HG03139 (cell line): ENCODE measurements around the gene RAB11FIP4.

Source experiments
- ATAC-seq: cut with Tn5 transposase; IDR thresholded peaks from one replicate; pipeline ENCODE4 v1.9.1; 2021; ENCODE audit not compliant: unreplicated experiment

Gene RAB11FIP4

GRCh38 chr17:31562376-31562840 lies 170.9 kb downstream of the RAB11FIP4 start:
- no peak for ATAC-seq

GRCh38 chr17:31564291-31564690 lies 172.8 kb downstream of the RAB11FIP4 start:
- ATAC-seq, result no peak

DNA sequence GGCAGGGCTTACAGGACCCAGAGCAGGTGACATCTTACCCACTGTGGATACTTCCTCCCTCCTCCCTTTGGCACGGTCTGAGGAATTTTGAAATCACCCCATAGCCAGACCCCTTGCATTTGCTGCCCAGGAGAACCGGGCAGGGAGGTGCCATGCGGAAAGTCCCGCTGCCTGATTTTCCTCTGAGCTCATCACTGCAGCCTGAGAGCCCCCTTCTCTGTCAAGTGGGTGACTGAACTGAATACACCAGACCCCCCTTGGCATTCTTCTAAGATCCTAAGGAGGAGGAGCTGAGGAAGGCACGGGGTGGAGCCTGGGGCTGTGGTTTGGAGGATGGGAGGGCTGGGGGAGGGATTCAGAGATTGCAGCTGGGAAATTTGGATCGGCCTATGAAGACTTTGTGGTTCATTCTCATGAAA lies 173.4 kb downstream of the RAB11FIP4 start:
- no peak for ATAC-seq

DNA sequence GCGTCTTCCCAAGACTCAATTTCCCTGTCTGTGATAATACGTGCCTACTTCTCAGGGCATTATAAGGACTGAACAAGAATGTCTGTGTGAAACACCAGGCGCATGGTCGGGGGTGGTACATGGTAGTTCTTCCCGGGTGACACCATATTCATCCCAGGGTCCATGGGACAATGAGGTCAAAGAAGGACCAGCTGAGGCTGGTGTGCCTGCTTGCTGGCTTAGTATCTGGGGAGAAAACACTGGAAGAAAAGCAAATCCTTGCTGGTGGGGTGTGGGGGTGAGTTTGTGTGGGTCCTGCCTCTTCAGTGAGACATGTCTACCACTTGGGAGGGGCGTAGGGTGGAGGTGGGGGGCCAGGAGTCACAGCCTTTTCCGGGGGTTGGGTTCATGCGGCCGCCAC lies 174.2 kb downstream of the RAB11FIP4 start:
- no peak for ATAC-seq

GRCh38 chr17:31566247-31566991 lies 174.9 kb downstream of the RAB11FIP4 start:
- no peak for ATAC-seq

DNA sequence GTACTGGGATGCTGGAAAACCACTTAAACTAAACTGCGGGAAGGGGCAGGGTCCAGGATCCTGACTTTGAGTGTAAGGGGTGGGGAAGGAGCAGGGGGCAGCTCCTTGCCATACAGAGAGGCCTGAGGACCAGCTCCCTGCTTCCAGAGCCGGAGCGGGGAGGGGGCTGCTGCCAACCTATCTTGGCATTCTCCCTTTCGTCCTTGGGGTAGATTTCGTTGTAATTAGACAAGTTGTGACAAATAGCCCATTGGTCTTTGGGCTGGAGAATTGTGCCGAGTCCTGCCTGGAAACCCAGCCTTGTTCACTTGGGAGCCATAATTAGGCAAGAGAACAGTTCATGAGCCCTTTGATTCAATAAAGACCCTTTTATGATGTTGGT lies 175.5 kb downstream of the RAB11FIP4 start:
- no peak for ATAC-seq

DNA sequence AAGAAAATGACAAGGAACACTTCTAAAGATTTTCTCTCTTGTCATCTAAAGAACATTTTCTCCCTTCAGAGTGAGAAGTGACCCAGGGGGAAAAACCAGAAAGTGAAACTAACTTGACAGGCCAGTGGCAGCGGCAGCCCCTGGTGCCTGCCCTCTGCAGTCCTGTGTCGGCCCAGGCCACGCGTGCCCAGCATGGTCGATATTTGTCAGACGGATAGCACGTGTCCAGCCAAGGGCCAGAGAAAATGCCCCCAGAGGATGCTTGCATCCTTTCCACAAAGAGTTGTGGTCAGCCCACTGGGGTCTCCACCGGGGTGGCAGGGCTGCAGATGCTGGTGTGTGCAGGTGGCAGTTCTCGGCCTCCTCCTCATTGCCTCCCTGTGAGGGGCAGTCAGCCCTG lies 176.6 kb downstream of the RAB11FIP4 start:
- ATAC-seq, result no peak

- no peak for ATAC-seq
Observed at GRCh38 chr17:31568539-31568938, 177.1 kb downstream of the RAB11FIP4 start.

GRCh38 chr17:31570231-31570630 lies 178.8 kb downstream of the RAB11FIP4 start:
- no peak for ATAC-seq

- no peak for ATAC-seq
Observed at GRCh38 chr17:31570951-31571892, 179.7 kb downstream of the RAB11FIP4 start.

- ATAC-seq, result no peak
Observed at GRCh38 chr17:31572341-31572740, 180.9 kb downstream of the RAB11FIP4 start.

GRCh38 chr17:31573047-31573446 lies 181.6 kb downstream of the RAB11FIP4 start:
- ATAC-seq, result no peak

DNA sequence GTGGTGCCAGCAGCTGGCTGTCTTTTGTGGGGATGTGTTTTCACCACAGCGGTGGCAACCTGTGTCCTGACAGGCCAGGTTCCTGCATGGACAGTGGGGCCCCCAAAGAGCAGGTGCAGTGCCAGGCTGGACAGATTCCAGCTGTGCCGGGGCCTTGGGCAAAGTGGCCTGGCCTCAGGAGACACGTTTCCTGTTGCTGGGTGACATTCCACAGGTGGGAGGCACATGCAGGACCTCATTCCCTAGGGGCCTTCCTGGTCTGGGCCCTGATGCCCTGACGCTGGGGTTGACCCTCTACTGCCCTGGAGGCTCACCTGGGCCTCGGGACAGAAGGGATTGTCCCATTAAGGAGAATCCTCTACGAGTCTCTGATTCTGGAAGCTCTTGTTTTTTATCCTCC lies 182.4 kb downstream of the RAB11FIP4 start:
- ATAC-seq, result no peak

DNA sequence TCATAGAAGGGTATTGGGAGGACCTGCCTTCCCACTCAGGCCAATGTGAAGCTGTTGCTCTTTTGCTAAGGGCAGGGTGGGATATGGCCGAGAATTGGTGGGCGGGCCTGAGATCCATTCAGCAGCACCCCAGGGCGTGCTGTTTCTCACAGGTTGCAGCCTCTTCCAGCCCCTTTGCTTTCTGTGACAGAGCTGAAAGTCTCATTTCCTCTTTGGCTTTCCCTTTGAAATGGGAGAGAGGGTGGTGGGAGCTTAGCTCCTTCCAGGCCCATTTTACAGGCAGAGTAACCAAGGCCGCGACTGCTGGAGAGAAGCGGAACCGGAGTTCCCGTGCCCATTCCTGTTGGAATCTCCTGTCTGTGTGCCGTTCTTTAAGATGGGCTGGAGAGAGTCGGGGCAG lies 183.0 kb downstream of the RAB11FIP4 start:
- ATAC-seq, result no peak

- no peak for ATAC-seq
Observed at GRCh38 chr17:31575043-31575442, 183.6 kb downstream of the RAB11FIP4 start.

GRCh38 chr17:31579265-31579664 lies 187.8 kb downstream of the RAB11FIP4 start:
- no peak for ATAC-seq

DNA sequence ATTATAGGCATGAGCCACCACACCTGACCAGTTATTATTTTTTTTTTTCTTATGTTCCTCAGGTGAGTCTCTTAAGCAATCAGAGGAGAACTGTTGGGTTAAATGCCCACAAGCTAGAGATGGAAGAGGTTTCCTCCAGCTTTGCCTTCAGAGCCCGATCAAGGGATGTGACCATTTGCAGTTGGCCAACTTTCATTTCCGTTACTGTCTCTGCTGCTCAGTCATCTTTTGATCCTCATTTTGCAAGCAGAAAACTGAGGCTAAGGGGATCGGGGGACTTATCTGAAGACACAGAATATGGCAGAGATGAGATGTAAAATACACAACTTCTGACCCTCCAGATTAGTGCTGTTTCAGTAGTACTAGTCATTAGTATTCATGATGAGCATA lies 188.8 kb downstream of the RAB11FIP4 start:
- ATAC-seq, result no peak

DNA sequence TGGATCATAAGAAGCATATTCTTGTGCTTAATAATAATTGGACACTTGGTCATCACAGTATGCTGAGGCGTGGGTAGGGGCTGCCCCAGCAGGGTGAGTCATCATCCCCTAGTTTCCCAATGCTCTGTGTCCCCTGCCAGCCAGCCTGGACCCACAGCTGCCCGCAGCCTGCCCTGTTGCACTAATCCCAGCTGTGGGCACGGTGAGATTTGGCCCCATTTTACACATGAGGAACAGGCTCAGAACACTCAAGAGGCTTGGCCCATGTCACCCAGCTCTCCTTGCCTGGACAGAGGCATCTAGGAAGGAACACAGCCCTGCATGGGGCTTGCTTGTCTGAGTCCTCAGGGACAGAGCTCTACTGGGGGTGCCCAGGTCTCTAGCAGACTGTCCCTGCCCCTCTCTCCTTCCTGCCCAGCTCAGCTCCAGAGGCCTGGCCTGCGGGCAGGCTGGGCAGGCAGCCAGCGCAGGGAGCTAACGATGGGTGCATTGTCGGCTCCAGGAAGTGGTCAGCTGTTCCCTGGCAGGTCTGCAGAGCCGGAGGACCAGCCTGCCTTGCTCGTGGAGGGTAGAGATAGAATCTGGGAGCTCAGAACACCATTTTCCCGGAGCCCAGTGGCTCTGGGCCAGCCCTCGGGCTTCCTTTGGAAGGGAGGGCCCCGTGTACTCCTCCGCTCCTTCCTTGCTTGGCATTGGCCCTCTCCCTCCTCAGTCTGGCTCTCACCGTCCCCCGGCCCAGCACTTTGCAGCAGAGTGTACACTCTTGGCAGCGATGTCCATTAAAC lies 189.4 kb downstream of the RAB11FIP4 start:
- ATAC-seq, result no peak

- no peak for ATAC-seq
Observed at GRCh38 chr17:31581491-31581890, 190.0 kb downstream of the RAB11FIP4 start.

DNA sequence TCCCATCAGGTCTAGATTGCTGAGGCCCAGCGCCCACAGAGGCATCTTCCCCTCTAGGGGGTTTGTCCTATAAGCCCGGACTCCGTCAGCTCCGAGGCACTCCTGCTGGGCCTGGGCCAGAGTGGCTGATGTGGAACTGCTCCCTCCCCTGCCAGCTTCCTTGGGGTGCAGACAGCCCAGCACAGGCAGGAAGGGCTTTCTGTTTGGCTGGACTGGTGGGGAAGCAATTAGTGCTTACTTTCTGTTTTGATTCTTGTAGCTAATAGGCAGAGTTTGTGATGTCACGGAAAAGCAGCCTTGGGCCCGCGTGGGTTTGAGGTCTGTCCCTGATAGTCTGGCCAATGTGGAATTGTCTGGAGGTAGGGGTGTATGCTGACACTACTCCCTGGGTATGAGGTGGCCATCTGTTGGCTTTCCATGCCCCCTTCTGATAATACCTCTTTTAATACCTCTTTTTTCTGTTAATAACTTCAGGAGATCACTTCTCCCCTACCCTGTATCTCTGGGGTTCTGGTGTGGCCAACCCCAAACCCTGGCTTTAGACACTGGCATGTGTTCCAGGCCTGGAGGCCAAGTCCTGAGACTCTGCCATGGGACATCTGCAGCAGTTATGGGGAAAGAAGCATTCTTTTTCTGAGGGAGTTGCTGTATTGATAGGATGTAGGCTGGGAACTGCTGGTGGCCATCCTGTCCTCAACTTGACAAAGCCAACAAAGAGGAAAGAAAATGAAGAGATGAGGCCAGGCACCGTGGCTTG lies 190.9 kb downstream of the RAB11FIP4 start:
- ATAC-seq, result no peak
